LNCAP (cell line): ENCODE measurements around the gene IL17RD.

ENCODE experiments used
- CTCF ChIP-seq: fragments of 450-650 bp; IDR thresholded peaks from 2 replicates; pipeline ENCODE4 v1.5.1; 2017; ENCODE audit warnings: mild to moderate bottlenecking

Gene IL17RD

GRCh38 chr3:57157545-57157944 is 7.6 kb downstream of the IL17RD start:
- TF ChIP-seq CTCF, result no peak

GRCh38 chr3:57155310-57155643 is 9.9 kb downstream of the IL17RD start:
- no peak for TF ChIP-seq CTCF

GRCh38 chr3:57154470-57155309 is 10.5 kb downstream of the IL17RD start:
- no peak for TF ChIP-seq CTCF

- TF ChIP-seq CTCF, result no peak
Observed at GRCh38 chr3:57152151-57153143, 12.7 kb downstream of the IL17RD start.

GRCh38 chr3:57151749-57152148 is 13.4 kb downstream of the IL17RD start:
- no peak for TF ChIP-seq CTCF

GRCh38 chr3:57151021-57151449 is 14.1 kb downstream of the IL17RD start:
- no peak for TF ChIP-seq CTCF

GRCh38 chr3:57150113-57150581 is 15.0 kb downstream of the IL17RD start:
- TF ChIP-seq CTCF, result no peak
